ENCODE measurements around the gene MPV17L2.

DNA sequence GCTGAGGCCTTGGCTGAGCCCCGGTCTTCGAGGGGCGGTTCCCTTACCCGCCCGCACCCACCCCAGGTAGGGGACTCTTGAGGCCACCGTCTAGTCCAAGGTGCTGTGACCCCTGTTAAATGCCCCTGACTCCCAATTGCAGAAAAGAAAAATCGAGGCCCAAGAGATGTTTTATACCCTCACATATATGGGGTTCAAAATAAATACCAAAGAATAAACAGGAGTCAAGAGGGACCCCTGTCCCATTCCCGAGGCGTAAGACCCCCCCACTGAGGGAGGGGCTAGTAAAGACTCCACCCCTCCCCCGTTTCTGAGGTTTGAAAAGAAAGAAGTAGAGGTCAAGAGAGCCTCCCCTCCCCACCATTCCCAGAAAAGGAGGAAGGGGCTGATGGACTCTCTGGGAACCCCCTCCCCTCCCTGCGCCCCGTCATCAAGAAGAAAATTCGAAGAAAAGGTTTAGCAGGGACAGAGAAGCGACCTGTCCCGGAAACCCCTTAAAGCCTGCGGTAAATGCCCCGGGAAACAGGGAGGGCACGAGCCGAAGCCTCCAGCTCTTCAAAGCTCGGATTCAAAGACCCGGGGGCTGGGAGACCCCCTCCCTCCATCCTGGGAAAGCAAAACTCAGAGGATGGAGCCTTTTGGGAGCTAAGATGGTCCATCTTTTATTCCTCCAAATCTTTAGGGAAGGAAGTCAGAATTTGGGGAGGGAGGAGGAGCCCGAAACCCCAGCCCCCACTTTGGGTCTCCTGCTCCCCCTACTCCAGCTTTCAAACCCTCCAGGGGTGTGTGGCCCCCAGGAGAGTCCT lies 11.6 kb downstream of the MPV17L2 start:
- TF ChIP-seq POLR2AphosphoS5 (IDR thresholded peaks at IDR 0.05; ENCODE audit: low read depth, low read length) (no peak), TAF1 (IDR thresholded peaks at IDR 0.05; ENCODE audit: borderline replicate concordance, insufficient read depth, low read length) (no peak), SIN3A (IDR thresholded peaks at IDR 0.05; ENCODE audit: borderline replicate concordance, insufficient read depth, low read length) (no peak), FOXP2 (optimal IDR thresholded peaks at IDR 0.05; ENCODE audit: borderline replicate concordance, extremely low read depth, extremely low read length, insufficient read depth) (no peak)
- TF ChIP-seq, protein P1, sequence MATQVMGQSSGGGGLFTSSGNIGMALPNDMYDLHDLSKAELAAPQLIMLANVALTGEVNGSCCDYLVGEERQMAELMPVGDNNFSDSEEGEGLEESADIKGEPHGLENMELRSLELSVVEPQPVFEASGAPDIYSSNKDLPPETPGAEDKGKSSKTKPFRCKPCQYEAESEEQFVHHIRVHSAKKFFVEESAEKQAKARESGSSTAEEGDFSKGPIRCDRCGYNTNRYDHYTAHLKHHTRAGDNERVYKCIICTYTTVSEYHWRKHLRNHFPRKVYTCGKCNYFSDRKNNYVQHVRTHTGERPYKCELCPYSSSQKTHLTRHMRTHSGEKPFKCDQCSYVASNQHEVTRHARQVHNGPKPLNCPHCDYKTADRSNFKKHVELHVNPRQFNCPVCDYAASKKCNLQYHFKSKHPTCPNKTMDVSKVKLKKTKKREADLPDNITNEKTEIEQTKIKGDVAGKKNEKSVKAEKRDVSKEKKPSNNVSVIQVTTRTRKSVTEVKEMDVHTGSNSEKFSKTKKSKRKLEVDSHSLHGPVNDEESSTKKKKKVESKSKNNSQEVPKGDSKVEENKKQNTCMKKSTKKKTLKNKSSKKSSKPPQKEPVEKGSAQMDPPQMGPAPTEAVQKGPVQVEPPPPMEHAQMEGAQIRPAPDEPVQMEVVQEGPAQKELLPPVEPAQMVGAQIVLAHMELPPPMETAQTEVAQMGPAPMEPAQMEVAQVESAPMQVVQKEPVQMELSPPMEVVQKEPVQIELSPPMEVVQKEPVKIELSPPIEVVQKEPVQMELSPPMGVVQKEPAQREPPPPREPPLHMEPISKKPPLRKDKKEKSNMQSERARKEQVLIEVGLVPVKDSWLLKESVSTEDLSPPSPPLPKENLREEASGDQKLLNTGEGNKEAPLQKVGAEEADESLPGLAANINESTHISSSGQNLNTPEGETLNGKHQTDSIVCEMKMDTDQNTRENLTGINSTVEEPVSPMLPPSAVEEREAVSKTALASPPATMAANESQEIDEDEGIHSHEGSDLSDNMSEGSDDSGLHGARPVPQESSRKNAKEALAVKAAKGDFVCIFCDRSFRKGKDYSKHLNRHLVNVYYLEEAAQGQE (IDR thresholded peaks at IDR 0.05; ENCODE audit: insufficient read depth in 1 of 2, low read depth in 2 of 2, low read length in 2 of 2) = no peak

Measured in PFSK-1 (cell line).